Measurements from ENCODE around the gene SLC46A1.

Gene SLC46A1

DNA sequence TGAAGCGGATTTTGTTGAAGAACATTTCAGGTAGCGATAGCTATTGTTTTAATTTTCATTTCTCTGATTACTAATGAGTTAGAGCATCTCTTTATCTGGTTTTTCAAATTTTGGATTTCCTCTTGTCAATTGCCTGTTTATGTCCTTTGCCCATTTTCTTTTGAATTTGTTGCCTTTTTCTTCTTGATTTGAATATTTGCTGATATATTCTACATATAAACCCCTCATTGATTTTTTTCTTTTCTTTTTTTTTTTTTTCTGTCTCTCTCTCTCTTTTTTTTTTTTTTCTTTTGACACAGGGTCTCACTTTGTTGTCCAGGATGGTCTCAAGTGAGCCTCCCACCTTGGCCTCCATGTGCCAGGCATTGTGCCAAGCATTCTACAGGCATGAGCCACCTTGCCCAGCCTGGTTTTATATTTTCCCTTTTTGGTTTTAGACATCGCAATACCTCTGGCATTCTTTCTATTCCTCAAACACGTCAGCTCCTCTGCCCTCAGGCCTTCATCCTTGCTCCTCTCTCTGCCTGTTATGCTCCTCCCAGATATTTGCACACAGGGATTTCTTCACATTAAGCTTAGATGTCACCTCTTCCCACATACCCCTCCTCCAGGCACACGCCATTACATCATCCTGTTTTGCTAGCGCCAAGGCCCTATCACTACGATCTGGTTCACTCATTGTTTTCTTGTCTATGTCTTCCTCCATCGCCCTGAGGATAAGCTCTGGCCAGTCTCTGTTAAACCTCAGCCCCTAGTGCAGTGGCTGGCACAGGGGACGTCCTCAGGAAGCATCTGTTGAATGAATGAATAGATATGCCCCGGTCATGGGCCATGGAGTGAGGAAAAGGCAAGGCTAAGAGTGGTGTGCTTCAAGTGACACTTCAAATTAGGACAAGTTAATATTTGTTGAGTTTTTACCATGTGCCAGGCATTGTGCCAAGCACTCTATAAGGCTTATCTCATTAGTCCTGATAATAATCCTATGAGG lies 25.9 kb downstream of the SLC46A1 start:
- DNase-seq (ENCODE audit: low spot score) = no peak

DNA sequence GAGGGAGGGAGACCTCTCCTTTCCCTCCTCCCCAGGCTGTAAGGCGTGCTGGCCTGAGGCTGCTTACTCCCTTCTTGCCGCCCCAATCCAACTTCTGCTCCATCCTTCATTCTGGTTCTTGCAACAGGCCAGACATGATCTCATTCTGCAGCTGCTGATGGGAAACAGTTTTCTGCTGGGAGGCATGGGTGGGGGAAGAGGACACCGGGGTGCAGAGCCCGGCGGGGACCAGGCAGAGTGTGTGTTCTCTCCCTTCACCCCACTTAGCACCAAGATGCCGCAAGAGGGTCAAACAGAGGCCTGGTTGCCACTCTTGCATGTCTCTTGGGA lies 33.1 kb downstream of the SLC46A1 start:
- no peak for DNase-seq (ENCODE audit: low spot score)

DNA sequence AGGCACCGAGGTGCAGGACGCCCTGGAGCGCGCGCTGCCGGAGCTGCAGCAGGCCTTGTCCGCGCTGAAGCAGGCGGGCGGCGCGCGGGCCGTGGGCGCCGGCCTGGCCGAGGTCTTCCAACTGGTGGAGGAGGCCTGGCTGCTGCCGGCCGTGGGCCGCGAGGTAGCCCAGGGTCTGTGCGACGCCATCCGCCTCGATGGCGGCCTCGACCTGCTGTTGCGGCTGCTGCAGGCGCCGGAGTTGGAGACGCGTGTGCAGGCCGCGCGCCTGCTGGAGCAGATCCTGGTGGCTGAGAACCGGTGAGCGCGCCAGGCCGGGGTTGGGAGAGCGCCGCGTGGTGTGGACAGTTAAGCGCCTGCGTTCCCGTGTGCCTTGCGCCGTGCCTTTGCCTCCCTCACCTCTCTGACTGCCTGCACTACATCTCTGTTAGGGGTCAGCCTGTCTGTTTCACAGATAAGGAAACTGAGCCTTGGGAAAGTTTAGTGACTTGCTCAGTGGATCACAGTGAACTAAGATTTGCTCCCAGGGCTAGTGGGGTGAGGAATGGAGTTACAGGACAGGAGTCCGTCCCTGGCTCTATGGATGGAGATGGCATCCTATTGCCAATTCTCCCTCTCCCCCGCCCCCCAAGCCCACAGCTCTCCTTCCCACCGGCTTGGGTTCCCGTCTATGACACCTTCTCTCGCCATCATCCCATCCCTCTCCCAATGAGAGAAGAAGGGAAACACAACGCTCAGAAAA lies 33.6 kb downstream of the SLC46A1 start:
- peak; percentile 44 for DNase-seq (ENCODE audit: low spot score)

DNA sequence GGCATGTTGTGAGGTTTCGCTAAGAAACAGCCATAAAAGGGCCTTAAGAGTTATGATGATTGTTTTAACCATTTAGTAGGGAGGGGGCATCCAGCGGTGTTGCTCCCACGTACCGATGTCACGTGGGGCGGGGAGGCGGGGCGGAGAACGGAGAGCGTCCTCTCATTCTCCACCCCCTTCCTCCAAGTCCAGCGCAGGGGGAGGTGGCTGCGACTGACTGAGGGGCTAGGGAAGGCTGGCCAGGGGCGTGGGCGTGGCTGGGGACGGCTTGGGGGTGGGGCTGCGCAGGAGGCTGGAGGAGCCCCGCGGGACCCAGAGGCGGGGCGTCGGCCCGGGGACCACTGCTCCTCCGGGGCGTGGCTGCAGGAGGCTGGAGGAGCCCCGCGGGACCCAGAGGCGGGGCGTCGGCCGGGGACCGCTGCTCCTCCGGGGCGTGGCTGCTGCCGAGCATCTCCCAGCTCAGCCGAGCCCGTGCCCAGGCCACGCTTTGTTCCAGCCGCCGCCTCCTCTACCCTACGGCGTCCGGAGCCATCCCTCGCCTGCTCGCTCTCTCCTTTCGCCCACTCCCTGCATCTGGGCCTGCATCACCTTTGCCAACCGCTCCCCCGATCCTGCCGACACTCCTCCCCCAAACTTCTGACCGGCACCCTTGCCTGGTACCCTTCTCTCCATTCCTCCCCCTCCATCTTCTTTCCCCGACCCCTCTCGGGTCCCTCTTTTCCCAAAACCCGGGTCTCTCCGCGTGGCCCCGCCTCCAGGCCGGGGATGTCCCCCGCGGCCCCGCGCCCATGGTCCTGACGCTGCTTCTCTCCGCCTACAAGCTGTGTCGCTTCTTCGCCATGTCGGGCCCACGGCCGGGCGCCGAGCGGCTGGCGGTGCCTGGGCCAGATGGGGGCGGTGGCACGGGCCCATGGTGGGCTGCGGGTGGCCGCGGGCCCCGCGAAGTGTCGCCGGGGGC lies 34.5 kb downstream of the SLC46A1 start, which contains the start of gene SARM1:
Gene SARM1 (plus strand): TSS at position 450 of the 958 bp plus-strand sequence. CDS start 339 bp downstream, at position 789.
- peak; percentile 92 for DNase-seq (ENCODE audit: low spot score)

DNA sequence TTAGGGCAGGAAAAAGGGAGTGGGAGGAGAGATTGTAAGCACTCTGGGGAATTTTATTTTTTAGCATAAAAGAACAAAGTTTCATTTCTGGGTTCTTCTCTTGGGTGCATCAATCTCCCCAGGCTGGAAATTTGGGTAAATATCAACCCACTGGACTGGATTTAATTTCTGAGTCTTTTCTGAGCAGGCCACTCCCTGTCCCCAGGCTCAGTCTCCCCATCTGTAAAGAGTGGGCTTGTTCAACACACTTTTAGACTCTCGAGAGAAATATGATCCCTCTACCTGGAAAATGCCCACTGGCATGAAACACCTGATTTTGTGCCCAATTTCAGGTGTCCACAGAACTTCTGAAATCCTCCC lies 35.3 kb downstream of the SLC46A1 start:
- no peak for DNase-seq (ENCODE audit: low spot score)

DNA sequence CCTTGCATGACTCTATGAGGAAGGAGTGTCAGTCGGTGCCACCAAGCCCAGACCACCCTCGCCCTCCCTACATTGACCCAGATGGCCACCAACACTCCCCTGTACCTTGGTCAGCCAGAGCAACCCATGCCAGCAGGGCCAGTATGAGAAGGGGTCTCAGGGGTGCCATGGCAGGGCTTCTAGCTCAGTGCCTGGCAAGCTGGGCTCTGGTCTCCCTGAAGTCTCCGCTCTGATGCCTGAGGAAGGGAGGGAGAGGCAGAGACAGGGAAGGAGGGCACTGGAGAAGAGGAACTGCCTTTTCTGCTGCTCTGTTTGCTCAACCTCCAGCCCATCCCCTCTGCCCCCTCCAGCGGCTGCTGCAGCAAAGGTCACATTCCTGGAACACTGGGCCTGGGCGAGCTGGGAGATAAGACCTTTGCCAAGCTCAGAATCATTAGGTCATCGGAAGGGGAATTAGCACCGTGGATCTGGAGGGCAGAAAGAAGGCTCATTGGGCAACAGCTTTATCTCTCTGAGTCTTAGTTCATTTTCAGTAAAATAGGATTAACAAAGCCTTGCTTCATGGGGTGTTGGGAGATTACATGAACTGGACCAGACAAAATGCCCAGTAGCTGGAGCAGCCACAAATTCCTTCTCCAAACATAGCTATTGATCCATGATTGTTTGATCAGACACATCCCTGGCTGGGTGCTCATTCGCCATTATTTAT lies 35.8 kb downstream of the SLC46A1 start, which contains the start of gene VTN:
Gene VTN (minus strand): TSS at position 273 of the 709 bp plus-strand sequence. CDS start 104 bp downstream, at position 169.
- peak; percentile 56 for DNase-seq (ENCODE audit: low spot score)

DNA sequence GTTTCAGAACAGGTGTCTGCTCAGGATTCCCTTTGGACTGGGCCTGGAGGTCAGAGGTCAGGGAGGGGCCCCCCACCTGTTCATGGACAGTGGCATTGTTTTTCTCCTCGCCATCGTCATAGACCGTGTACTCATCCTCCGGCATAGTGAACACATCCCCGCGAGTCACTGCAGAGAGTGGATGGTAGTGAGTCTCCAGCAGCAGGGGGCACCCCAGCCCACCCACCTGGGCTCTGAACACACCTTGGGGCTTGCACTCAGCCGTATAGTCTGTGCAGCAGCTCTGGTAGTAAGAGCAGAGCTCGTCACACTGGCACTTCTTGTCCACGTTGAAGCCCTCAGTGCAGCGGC lies 36.4 kb downstream of the SLC46A1 start:
- DNase-seq (ENCODE audit: low spot score) = peak; percentile 35

DNA sequence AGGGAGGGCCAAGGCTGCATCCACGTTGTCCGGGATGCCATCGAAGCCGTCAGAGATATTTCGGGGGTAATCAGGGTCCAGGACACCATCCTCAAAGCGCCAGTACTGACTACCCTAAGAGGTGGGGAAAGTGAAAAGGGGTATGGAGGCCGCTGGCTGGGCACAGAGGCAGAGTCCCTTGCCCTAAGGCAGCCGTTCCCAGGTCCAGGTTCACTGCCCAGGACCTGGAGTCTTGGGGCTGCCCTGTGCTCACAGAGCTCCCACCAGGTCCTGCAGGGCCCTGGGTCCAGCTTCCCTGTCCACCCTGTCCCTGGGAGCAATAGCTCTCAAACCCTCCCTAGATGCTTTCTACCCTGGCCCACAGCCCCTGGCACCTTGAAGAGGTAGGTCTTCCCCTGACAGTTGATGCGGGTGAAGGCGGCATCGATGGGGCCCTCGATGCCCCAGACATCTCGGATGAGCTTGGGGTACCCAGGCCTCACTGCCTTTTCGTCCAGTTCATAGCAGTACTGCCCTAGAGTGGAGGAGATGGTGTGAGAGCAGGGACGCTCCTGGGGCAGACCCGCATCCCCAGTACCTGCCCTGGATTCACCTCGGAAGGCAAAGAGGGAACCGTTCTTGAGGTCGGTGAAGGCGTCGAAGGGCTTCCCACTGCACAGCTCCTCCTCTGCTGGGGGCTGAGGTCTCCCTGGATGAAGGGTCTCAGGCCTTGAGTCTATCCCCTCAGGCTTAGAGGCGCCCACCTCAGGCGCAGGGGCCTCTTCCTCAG lies 36.9 kb downstream of the SLC46A1 start:
- no peak for DNase-seq (ENCODE audit: low spot score)

DNA sequence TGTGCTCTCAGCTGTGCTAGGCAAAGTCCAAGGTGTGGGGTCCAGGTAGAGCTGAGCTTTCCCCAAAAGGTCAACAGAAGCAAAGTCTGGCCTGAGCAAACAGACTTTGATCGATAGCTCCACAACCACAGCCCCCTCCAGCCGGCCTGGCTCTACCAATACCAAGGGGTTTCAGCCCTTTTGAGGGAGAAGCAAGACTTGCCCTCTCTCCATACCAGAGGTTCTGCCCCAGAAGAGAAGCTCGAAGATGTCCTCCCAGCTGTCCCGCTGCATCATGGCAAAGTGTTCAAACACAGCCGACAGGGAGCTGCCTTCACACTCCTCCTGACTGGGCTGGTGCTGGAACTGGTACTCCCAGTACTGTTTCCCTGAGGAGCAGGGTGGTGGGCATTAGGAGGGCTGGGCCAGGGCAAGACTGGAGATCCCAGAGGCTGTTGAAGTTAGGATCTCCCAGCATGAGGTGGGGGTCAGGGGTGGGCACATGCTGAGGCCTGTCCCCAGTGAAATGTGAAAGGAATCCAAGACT lies 37.6 kb downstream of the SLC46A1 start:
- DNase-seq (ENCODE audit: low spot score) = no peak

DNA sequence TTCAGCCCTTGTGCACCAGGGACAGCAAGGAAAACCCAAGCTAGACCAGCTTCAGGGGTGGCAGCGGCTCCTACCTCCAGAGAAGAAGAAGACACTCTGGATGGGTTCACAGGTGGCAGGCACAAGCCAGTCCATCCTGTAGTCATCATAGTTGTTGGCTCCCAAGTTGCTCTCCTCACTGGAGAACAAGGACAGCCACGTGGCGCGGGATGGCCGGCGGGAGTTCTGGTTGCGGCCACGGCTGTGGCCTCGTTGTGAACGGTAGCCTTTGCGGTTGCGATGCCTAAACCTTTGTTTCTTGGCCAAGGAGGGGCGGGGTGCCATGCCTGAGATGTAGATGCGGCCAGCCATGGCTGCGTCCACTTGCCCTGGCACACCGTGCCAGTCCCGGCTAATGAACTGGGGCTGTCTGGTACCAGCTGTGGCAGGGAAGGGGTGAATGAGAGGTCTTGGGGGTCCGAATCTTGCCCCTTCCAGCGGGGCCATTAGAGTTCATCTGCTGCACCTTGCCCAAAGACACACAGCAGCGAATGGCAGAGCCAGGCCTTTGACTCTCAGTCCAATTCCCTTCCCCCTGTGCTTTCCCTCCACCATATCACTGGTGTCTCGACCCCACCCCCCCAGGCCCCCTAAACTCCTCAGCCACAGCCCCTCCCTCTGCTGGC lies 38.2 kb downstream of the SLC46A1 start:
- no peak for DNase-seq (ENCODE audit: low spot score)

DNA sequence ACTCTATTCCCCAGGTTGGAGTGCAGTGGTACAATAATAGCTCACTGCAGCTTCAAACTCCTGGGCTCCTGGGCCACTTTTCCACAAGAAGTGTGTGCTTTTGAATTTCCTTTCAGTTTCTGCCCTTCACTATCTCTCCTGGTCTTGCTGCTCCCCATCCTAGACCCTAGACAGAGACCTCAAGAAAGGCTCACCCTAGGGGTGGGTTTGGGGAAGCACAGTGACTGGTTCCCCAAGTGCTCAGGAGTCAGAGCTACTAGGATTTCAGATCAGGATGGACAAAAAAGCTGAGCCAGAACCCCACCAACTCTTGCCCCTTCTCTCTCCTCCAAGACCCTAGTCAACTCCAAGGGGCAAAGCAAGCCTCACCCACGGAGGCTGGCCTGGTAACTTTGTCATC lies 39.4 kb downstream of the SLC46A1 start:
- DNase-seq (ENCODE audit: low spot score) = peak; percentile 38

DNA sequence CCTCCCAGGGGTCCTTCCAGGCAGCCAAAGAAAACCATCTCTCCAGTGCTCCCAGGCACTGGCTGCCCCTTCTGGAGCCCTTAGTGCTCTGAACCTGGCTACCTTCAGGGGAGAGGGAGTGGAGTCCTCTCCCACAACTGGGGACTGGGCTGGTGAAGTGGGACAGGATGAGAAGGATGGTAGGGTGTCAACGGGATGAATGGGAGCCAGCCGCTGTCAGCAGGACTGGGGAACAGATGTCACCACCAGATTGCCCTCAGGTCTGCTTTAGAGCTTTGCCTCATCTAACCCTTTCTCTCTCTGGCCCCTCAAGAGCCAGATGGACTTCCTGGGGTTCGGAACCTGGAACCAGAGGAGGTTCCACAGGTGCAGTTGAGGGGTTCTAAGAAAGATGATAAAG lies 40.5 kb downstream of the SLC46A1 start:
- DNase-seq (ENCODE audit: low spot score) = no peak

DNA sequence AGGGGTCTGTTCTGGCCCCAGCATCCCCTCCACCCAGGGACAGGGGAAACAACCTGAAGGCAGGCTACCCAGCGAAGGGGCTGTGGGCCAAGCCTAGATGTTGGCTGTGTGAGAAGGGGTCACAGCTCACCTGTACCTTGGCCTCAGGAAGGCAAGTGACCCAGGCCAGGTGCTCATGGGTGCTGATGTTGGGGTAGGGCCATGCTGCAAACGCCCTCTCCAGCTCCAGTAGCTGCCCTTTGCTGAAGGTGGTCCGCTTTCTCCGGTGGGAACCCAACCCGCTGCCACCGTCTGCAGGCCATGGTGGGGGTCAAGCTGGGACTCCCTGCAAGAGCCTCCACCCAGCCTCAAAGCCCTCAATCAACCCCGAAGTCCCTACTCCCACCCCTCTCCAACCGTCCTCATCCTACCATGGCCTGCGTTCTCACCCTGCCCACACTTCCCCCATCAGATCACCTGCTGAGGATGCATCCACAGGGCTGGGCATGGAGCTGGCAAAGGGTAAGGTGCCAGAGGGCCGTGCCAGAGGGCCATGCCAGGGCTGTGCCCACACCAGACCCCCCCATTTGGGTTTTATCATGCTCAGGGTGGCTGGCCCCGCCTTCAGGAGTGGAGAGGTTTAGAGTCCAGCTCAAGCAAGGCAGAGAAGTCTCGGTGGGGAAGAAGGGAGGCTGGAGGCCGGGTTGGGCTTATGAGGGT lies 41.2 kb downstream of the SLC46A1 start, which contains the start of gene SEBOX:
Gene SEBOX (minus strand): TSS at position 535 of the 699 bp plus-strand sequence. CDS start 48 bp downstream, at position 487.
- no peak for DNase-seq (ENCODE audit: low spot score)

DNA sequence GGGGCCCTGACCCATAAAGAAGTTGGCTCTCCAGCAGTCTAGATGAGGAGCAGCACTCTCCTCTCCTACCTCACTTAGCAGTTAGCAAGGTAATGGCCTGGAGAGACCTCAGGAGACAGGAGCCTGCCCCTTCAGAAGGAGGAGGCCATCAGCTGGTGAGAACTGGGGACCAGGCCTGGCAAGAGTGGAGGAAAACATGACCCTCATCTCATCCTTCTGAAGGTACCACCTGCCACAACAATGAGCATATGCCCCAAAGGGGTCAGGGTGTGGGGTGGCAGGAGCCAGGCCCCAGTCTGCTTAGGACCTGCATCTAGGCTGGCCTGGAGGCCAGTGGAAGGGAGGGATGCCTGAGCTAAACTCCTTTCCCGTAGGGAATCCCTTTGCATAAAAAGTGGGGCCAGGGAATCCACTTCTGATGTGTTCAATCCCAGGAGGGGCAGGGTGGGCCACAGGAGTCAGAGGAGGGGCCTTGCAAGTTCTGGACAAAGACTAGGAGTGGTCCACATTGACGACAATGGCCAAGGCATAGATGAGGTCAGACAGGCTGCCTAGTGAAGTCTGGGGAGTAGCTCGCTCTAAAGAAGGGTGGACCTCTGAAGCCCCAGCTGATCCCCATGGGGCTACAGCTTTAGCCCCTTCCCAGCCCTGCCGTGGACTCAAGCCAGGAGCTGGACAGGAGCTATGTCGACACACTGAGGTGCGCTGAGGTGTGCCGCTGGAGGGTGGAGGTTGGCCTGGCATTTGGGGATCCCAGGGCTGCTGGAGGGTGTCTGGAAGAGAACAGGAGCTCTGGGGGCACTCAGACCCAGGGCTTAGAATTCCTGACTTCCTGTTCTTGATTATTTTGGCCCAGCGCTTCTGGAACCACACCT lies 42.0 kb downstream of the SLC46A1 start:
- no peak for DNase-seq (ENCODE audit: low spot score)

DNA sequence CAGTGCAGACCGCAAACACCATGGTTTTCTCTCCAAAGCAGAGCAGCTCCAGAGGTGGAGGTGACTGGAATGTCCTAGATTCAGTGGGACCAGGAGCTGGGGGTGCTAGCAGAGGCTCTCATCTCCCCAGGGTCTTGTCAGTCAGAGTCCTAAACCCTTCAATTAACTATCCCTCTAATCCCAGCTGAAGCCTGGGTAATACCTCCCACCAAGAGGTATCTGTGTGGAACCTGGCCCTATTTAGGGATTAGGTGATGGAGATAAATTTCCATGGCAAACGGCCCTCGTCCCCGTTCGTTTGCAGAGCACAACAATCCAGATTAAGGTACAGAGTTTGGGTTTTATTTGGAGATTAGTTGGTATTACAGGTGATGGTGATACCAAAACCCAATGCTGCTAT lies 42.8 kb downstream of the SLC46A1 start:
- DNase-seq (ENCODE audit: low spot score) = no peak

DNA sequence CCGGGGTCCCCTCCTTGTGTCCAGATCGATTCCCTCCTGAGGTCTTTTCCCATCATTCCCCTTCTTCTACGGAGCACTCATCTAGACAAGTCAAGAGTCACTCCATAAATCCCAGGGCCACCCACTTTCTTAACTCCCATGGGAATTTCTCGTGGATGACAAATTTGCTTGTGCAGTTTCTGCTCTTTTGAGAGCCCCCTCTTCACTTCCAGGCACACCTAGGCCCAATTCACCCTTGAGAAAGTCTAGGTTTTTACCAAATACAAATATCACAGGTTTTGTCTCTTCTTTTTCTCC lies 48.2 kb downstream of the SLC46A1 start:
- DNase-seq (ENCODE audit: low spot score) = no peak

DNA sequence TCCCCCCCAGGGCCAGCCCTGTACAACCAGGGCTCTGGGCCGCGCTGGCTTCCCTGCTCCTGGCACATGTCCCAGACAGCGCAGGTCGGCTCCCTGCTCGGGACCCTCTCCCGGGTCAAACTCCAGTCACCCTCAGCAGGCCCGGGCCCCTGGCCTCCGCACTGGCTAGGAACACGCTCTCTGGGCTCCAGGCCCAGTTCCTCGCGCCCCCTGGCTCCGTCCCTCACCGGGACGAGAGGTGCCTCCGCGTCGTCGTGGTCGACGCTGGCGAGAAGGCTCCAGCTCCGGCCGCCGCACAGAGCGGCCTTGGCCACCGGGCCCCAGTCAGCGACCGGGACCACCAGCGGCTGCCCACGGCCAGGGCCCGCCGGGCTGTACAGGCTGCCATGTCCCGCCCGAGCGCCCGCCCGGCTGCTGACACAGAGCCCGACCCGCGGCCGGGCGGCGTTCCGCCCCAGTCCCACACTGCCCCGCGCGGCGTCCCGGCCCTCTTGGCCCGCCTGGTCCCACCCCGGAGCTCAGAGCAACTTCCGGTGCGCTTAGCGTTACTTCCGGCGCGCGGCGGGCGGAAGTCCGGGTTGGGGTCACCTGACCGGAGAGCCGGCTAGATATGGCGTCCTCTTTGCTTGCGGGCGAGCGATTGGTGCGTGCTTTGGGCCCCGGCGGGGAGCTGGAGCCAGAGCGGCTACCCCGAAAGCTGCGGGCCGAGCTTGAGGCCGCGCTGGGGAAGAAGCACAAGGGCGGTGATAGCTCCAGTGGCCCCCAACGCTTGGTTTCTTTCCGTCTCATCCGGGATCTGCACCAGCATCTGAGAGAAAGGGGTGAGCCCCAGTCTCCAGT lies 48.7 kb downstream of the SLC46A1 start, which contains the start of gene POLDIP2:
Gene POLDIP2 (minus strand): TSS at position 467 of the 840 bp plus-strand sequence. CDS start 79 bp downstream, at position 388.
- peak; percentile 92 for DNase-seq (ENCODE audit: low spot score)
